ENCODE measurements around the gene MYL3.

MYL3 gene

DNA sequence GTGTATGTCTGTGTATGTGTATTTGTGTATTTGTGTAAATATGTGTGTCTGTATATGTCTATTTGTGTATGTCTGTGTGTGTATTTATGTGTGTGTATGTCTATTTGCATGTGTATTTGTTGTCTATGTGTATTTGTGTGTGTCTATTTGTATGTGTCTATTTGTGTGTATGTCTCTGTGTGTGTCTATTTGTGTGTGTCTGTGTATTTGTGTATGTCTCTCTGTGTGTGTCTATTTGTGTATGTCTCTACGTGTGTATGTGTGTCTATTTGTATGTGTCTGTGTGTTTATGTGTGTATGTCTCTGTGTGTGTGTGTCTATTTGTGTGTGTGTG is 44.7 kb upstream of the MYL3 start:
- TF ChIP-seq, protein P1, sequence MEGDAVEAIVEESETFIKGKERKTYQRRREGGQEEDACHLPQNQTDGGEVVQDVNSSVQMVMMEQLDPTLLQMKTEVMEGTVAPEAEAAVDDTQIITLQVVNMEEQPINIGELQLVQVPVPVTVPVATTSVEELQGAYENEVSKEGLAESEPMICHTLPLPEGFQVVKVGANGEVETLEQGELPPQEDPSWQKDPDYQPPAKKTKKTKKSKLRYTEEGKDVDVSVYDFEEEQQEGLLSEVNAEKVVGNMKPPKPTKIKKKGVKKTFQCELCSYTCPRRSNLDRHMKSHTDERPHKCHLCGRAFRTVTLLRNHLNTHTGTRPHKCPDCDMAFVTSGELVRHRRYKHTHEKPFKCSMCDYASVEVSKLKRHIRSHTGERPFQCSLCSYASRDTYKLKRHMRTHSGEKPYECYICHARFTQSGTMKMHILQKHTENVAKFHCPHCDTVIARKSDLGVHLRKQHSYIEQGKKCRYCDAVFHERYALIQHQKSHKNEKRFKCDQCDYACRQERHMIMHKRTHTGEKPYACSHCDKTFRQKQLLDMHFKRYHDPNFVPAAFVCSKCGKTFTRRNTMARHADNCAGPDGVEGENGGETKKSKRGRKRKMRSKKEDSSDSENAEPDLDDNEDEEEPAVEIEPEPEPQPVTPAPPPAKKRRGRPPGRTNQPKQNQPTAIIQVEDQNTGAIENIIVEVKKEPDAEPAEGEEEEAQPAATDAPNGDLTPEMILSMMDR (conservative IDR thresholded peaks at IDR 0.05) = no peak
- no peak for TF ChIP-seq ZFX (IDR thresholded peaks at IDR 0.05)
- no peak overlapping the region for H3K27ac ChIP-seq

DNA sequence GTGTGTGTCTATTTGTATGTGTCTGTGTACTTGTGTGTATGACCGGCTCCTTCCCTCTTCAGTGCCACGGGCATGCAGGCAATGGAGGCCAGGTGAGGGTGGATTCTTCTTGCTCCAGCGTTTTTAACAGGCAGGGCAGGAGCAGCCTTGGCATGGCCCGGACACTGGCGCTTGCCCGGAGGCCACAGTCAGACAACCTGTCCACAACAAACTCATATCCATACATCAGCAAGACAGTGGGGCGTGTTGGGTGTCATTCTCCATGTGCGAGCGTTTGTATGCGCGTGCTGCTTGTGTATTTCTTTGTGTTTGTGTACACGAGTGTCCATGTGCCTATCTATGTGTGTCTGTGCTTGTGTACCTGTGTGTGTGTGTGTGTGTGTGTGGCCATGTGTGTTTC is 44.0 kb upstream of the MYL3 start:
- TF ChIP-seq ZFX (IDR thresholded peaks at IDR 0.05) = no peak
- TF ChIP-seq, protein P1 (conservative IDR thresholded peaks at IDR 0.05) = no peak
- no peak overlapping the region for H3K27ac ChIP-seq

DNA sequence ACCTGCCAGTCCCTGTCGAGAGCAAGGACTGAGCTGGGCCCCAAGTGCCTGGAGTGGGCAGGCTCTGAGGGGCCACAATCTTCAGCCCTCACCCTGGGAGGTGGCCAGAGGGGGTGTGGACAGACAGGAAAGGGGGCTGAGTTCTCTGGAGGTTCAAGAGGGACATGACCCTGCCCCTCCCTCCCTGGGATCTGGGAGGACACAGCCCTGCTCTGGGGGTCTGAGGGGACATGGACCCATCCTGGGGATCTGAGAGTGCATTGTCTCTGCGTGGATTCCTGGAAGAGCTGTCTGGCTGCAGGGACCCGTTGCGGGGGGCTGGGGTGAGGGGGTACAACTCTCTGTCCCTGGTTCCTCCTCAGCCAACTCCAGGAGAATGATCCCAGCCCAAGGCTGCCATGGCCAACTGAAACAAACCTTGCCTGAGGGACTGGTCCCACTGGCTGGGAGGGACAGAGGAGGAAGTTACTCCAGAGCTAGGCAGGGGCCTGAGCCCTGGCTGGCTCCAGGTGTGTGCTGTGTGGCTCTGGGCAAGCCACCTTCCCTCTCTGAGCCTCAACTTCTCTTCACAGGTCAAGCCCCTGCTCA is 43.3 kb upstream of the MYL3 start:
- TF ChIP-seq ZFX (IDR thresholded peaks at IDR 0.05) = no peak
- TF ChIP-seq, protein P1 (conservative IDR thresholded peaks at IDR 0.05) = no peak
- H3K27ac ChIP-seq = no peak overlapping the region

DNA sequence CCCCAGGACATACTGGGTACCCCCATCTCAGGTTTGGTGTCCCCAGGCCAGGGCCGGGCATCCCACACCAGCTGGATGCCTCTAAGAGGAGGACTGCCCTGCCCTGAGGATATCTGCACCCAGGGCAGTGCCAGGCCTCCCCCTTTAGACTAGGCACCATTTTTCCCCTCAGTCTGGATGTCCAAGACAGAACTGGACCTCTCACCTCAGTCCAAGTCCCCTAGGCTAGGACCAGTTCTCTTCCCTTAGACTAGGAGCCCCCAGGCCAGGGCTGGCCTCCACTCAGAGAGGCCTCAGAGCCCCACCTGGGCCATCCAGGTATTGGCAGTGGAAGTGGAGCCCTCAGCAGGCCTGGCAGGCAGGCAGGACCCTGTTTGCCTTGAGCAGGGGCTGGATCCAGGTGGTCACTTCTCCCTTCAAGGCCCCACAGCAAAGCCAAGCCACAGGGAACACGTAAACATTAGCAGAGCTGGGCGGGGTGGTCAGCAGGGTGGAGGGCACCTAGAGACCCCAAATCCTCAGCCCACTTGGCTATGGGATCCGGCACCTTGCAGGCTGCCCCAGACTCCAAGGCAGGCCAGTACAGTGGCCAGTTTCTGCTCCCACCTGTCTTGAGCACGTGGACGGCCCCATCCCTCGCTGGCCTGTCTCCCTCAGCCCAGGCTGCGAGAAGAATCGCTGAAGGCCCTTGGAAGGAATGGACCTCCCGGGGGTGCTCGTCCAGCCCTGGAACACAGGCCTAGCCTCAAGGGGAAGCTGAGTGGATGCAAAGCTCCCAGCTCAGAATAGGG is 42.6 kb upstream of the MYL3 start:
- TF ChIP-seq, protein P1 (conservative IDR thresholded peaks at IDR 0.05) = no peak
- TF ChIP-seq ZFX (IDR thresholded peaks at IDR 0.05) = no peak

DNA sequence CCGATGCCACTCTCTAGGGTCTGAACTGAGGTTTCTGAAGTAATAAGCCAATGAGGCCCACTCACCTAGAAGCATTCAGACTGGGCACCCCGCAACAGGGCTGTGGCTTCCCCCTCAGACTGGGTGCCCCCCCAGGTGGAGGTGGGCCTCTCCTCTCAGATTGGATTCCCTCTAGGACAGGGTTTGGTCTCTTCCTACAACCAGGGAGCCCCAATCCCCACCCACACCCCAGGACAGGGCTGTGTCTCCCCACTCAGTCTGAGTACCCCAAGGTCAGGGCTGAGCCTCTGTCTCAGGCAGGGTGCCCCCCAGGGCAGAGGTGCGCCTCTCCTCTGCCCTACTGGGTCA is 41.9 kb upstream of the MYL3 start:
- TF ChIP-seq, protein P1 (conservative IDR thresholded peaks at IDR 0.05) = no peak
- TF ChIP-seq ZFX (IDR thresholded peaks at IDR 0.05) = no peak
- H3K27ac ChIP-seq = no peak overlapping the region

More for the DNA sequence above, 42.6 kb upstream of the MYL3 start:
- H3K27ac ChIP-seq = no peak overlapping the region

DNA sequence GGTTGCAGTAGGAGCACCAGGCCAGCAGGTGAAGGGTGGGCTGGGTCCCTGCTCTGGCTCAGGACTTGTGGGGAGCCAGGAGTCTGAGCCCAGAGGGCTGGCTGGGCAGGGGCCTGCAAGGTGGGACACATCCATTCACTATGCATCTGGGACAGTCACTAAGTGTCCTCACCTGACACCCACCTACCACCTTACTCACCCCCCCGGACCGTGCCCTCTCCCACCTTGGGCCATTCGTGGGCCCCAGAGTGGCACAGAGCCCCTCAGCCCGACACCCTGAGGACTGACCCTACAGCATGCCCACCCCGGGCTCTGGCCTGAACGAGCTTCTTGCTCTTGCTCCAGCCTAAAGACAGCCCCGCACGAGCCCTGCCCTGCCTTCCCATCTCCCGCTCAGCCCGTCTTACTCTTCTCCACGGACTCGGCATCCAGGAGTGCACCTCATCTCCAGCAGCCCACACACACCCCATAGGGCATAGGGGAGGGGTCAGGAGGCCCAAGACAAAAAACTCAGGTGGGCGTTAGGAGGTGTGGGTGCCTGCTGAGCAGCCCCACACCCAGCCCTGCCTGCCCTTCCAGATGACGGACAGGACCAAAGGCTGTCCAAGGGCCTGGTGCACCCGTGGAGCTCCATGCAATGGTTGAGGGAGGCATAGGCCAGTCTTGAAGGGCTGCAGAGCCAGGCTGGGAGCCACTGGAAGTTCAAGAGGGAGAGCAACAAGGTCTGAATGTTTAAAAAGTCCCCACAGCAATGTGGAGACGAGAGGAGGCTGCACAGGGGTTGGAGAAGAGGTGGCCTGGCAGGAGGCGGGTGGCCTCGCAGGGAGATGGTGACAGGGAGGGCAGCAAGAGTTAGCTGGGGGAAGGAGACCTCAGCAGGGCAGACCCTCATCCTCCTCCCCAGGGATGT is 41.3 kb upstream of the MYL3 start:
- TF ChIP-seq ZFX (IDR thresholded peaks at IDR 0.05) = no peak
- TF ChIP-seq, protein P1 (conservative IDR thresholded peaks at IDR 0.05) = no peak
- H3K27ac ChIP-seq = no peak overlapping the region
